HepG2 (cell line): ENCODE results near the gene MYADML2. TPM values are rescaled to one million over a fixed set of nuclear protein-coding genes. Genes with fewer than 3 reads are reported as not detected.

Experiments
- CAMTA2 ChIP-seq: sonication (generic); formaldehyde crosslinking; IDR thresholded peaks from 2 replicates; pipeline ENCODE4 v1.4.0; 2020; ENCODE audit warnings: mild to moderate bottlenecking, missing genetic modification reagents, borderline replicate concordance
- HMG20B ChIP-seq: conservative IDR thresholded peaks from 2 replicates; pipeline ENCODE4 v1.6.1; 2016; ENCODE audit warnings: missing genetic modification reagents, missing compliant biosample characterization
- HOXA5 ChIP-seq: sonication (generic); formaldehyde crosslinking; IDR thresholded peaks from 2 replicates; pipeline ENCODE4 v1.4.0; 2020; ENCODE audit warnings: missing genetic modification reagents
- JUN ChIP-seq: sonication (generic); formaldehyde crosslinking; IDR thresholded peaks from 2 replicates; pipeline ENCODE4 v1.4.0; 2020; ENCODE audit warnings: mild to moderate bottlenecking, missing genetic modification reagents
- KLF12 ChIP-seq: sonication (generic); formaldehyde crosslinking; IDR thresholded peaks from 2 replicates; pipeline ENCODE4 v1.4.0; 2020; ENCODE audit warnings: missing genetic modification reagents, borderline replicate concordance
- MATR3 ChIP-seq: sonication (generic); formaldehyde crosslinking; IDR thresholded peaks from 2 replicates; pipeline ENCODE4 v1.4.0; 2020; ENCODE audit warnings: missing genetic modification reagents
- MIER2 ChIP-seq: IDR thresholded peaks from 2 replicates; pipeline ENCODE4 v1.6.1; 2016; ENCODE audit warnings: missing biosample characterization, missing genetic modification reagents
- NCOR1 ChIP-seq: fragments of 200-600 bp; sonication (generic); IDR thresholded peaks from 2 replicates; pipeline ENCODE4 v1.7.0; 2017; ENCODE audit warnings: antibody characterized with exemption, low read length, borderline replicate concordance
- PHF5A ChIP-seq: IDR thresholded peaks from one replicate; pipeline ENCODE4 v1.6.1; 2018; ENCODE audit warnings: low read depth, missing genetic modification reagents; ENCODE audit not compliant: unreplicated experiment
- PHF8 ChIP-seq: sonication (generic); formaldehyde crosslinking; IDR thresholded peaks from 2 replicates; pipeline ENCODE4 v1.5.0; 2020; ENCODE audit warnings: missing genetic modification reagents
- TAF15 ChIP-seq: fragments of 200-400 bp; formaldehyde crosslinking; IDR thresholded peaks from one replicate; pipeline ENCODE4 v1.6.1; 2018; ENCODE audit warnings: mild to moderate bottlenecking, low read depth, low read length; ENCODE audit not compliant: poor library complexity, severe bottlenecking
- TARDBP ChIP-seq: sonication (generic); formaldehyde crosslinking; IDR thresholded peaks from 2 replicates; pipeline ENCODE4 v1.8.0; 2022; ENCODE audit warnings: mild to moderate bottlenecking, missing genetic modification reagents
- ZMYM2 ChIP-seq: sonication (generic); formaldehyde crosslinking; IDR thresholded peaks from 2 replicates; pipeline ENCODE4 v1.8.0; 2022; ENCODE audit warnings: mild to moderate bottlenecking, missing genetic modification reagents
- ZNF234 ChIP-seq: sonication (generic); formaldehyde crosslinking; conservative IDR thresholded peaks from 2 replicates; pipeline ENCODE4 v1.5.1; 2020; ENCODE audit warnings: mild to moderate bottlenecking, missing genetic modification reagents
- ZNF251 ChIP-seq: sonication (generic); formaldehyde crosslinking; IDR thresholded peaks from 2 replicates; pipeline ENCODE4 v1.9.0; 2021; ENCODE audit warnings: mild to moderate bottlenecking, missing genetic modification reagents
- ZNF547 ChIP-seq: sonication (generic); formaldehyde crosslinking; IDR thresholded peaks from 2 replicates; pipeline ENCODE4 v1.5.1; 2020; ENCODE audit warnings: mild to moderate bottlenecking, missing genetic modification reagents
- polyA plus RNA-seq, 8 experiments: library from polyadenylated mRNA; depleted of rRNA in 3 of 8; stranded (reverse) in 7 of 8; unstranded in 1 of 8; fragments of >200 nt; fragmentation: Illumina TruSeq in 4 of 8; extraction: Trizol in 4 of 8; gene quantifications; 2 replicates each; pipeline versions ENCODE4 v1.2.1 to v1.2.3, GENCODE V29; 2011 to 2016; ENCODE audit warnings: low read depth in 4 of 8, missing spikeins in 1 of 8, mixed read lengths in 1 of 8; ENCODE audit not compliant: insufficient read depth in 1 of 8
- total RNA-seq, 5 experiments: library from RNA; depleted of rRNA; stranded (reverse); fragments of >200 nt; fragmentation: Illumina TruSeq; extraction: Trizol; gene quantifications; 2 replicates each; pipeline ENCODE4 v1.2.3, GENCODE V29; 2016; ENCODE audit warnings: low read depth in 1 of 5
- TF ChIP-seq, protein P1 (sequence below): sonication (generic); formaldehyde crosslinking; IDR thresholded peaks from 2 replicates; pipeline ENCODE4 v1.5.0; 2020; ENCODE audit warnings: missing genetic modification reagents
- TF ChIP-seq, protein P2 (sequence below): sonication (generic); formaldehyde crosslinking; IDR thresholded peaks from 2 replicates; pipeline ENCODE4 v1.5.0; 2020; ENCODE audit warnings: missing genetic modification reagents
- TF ChIP-seq, protein P3 (sequence below): sonication (generic); formaldehyde crosslinking; IDR thresholded peaks from 2 replicates; pipeline ENCODE4 v1.8.0; 2022; ENCODE audit warnings: missing genetic modification reagents, mild to moderate bottlenecking, moderate library complexity, borderline replicate concordance
- TF ChIP-seq, protein P4 (sequence below): sonication (generic); formaldehyde crosslinking; IDR thresholded peaks from 2 replicates; pipeline ENCODE4 v1.4.0; 2020; ENCODE audit warnings: missing genetic modification reagents, borderline replicate concordance

The MYADML2 gene
- total and polyA plus RNA-seq, 2 of the 13 experiments (the other 11 are each of a cell fraction or from before 2014, with no cell fraction given), result not detected

DNA sequence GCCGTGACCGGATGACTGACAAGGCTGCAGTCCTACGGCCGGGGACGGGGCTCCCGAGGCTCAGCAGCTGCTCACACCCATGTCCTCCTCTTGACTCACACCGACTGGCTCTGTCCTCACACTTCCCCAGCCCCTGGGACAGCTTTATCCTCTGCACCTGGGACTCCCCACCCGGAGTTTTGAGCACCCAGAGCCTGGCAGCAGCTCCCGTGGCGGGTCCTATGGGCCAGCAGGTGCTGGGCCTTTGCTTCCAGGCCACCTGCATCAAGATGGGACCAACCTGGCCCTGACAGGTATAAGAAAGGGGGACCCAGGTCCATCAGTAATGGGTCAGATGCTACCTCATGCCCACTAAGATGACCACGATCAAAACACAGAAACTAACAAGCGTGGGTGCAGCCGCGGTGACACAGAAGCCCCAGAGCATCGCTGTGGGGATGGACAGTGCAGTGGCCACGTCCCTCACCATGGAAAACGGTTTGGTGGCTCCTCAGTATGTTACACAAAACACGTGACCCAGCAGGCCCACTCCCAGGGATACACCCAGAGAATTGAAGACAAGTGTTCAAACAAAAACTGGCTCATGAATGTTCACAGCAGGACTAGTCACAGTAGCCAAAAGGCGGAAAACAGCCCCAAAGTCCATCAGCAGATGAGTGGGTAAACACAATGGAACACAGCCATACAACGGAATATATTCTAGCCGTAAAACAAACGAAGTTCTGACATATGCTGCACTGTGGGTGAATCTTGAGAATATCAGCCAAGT, 17.2 kb upstream of the MYADML2 start (continued):
- TF ChIP-seq ZMYM2 (CRISPR knock-in tag), result no peak
- TF ChIP-seq TARDBP (CRISPR knock-in tag), result peak; percentile 68; the same call in 1 of the 2 replicates
- TF ChIP-seq, protein P1, sequence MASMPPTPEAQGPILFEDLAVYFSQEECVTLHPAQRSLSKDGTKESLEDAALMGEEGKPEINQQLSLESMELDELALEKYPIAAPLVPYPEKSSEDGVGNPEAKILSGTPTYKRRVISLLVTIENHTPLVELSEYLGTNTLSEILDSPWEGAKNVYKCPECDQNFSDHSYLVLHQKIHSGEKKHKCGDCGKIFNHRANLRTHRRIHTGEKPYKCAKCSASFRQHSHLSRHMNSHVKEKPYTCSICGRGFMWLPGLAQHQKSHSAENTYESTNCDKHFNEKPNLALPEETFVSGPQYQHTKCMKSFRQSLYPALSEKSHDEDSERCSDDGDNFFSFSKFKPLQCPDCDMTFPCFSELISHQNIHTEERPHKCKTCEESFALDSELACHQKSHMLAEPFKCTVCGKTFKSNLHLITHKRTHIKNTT, result no peak
- TF ChIP-seq, protein P2, sequence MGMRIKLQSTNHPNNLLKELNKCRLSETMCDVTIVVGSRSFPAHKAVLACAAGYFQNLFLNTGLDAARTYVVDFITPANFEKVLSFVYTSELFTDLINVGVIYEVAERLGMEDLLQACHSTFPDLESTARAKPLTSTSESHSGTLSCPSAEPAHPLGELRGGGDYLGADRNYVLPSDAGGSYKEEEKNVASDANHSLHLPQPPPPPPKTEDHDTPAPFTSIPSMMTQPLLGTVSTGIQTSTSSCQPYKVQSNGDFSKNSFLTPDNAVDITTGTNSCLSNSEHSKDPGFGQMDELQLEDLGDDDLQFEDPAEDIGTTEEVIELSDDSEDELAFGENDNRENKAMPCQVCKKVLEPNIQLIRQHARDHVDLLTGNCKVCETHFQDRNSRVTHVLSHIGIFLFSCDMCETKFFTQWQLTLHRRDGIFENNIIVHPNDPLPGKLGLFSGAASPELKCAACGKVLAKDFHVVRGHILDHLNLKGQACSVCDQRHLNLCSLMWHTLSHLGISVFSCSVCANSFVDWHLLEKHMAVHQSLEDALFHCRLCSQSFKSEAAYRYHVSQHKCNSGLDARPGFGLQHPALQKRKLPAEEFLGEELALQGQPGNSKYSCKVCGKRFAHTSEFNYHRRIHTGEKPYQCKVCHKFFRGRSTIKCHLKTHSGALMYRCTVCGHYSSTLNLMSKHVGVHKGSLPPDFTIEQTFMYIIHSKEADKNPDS (CRISPR knock-in tag), result no peak
- TF ChIP-seq KLF12 (CRISPR knock-in tag), result no peak
- no peak for TF ChIP-seq TAF15
- no peak for TF ChIP-seq PHF5A (CRISPR knock-in tag)
- TF ChIP-seq CAMTA2 (CRISPR knock-in tag), result no peak
- 0 out of 2 replicates have a peak, but pooled peaks have one; percentile 12 for TF ChIP-seq ZNF547 (CRISPR knock-in tag)
- TF ChIP-seq, protein P3, sequence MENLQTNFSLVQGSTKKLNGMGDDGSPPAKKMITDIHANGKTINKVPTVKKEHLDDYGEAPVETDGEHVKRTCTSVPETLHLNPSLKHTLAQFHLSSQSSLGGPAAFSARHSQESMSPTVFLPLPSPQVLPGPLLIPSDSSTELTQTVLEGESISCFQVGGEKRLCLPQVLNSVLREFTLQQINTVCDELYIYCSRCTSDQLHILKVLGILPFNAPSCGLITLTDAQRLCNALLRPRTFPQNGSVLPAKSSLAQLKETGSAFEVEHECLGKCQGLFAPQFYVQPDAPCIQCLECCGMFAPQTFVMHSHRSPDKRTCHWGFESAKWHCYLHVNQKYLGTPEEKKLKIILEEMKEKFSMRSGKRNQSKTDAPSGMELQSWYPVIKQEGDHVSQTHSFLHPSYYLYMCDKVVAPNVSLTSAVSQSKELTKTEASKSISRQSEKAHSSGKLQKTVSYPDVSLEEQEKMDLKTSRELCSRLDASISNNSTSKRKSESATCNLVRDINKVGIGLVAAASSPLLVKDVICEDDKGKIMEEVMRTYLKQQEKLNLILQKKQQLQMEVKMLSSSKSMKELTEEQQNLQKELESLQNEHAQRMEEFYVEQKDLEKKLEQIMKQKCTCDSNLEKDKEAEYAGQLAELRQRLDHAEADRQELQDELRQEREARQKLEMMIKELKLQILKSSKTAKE (CRISPR knock-in tag), result no peak
- no peak for TF ChIP-seq HOXA5
- no peak for TF ChIP-seq NCOR1
- no peak for TF ChIP-seq ZNF234
- TF ChIP-seq, protein P4, sequence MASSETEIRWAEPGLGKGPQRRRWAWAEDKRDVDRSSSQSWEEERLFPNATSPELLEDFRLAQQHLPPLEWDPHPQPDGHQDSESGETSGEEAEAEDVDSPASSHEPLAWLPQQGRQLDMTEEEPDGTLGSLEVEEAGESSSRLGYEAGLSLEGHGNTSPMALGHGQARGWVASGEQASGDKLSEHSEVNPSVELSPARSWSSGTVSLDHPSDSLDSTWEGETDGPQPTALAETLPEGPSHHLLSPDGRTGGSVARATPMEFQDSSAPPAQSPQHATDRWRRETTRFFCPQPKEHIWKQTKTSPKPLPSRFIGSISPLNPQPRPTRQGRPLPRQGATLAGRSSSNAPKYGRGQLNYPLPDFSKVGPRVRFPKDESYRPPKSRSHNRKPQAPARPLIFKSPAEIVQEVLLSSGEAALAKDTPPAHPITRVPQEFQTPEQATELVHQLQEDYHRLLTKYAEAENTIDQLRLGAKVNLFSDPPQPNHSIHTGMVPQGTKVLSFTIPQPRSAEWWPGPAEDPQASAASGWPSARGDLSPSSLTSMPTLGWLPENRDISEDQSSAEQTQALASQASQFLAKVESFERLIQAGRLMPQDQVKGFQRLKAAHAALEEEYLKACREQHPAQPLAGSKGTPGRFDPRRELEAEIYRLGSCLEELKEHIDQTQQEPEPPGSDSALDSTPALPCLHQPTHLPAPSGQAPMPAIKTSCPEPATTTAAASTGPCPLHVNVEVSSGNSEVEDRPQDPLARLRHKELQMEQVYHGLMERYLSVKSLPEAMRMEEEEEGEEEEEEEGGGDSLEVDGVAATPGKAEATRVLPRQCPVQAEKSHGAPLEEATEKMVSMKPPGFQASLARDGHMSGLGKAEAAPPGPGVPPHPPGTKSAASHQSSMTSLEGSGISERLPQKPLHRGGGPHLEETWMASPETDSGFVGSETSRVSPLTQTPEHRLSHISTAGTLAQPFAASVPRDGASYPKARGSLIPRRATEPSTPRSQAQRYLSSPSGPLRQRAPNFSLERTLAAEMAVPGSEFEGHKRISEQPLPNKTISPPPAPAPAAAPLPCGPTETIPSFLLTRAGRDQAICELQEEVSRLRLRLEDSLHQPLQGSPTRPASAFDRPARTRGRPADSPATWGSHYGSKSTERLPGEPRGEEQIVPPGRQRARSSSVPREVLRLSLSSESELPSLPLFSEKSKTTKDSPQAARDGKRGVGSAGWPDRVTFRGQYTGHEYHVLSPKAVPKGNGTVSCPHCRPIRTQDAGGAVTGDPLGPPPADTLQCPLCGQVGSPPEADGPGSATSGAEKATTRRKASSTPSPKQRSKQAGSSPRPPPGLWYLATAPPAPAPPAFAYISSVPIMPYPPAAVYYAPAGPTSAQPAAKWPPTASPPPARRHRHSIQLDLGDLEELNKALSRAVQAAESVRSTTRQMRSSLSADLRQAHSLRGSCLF (CRISPR knock-in tag), result no peak
- no peak for TF ChIP-seq HMG20B (CRISPR knock-in tag)
- TF ChIP-seq MIER2 (CRISPR knock-in tag), result no peak
- 0 out of 2 replicates have a peak, but pooled peaks have one; percentile 38 for TF ChIP-seq JUN
- no peak for TF ChIP-seq ZNF251 (CRISPR knock-in tag)
- no peak for TF ChIP-seq PHF8 (CRISPR knock-in tag)
- no peak for TF ChIP-seq MATR3 (CRISPR knock-in tag)
